Mucosa of stomach (tissue), 1 donor: ENCODE results near the gene B4GALT6.

Source experiments
- H3K27me3 ChIP-seq: one replicate; pipeline ENCODE4 v1.7.0; 2013; ENCODE audit warnings: mild to moderate bottlenecking, low read length; ENCODE audit not compliant: control insufficient read depth, insufficient read depth
- H3K36me3 ChIP-seq: one replicate; pipeline ENCODE4 v1.7.0; 2013; ENCODE audit warnings: low read length; ENCODE audit not compliant: control insufficient read depth, insufficient read depth
- H3K4me1 ChIP-seq: one replicate; pipeline ENCODE4 v1.7.0; 2013; ENCODE audit warnings: mild to moderate bottlenecking, low read length; ENCODE audit not compliant: control insufficient read depth, insufficient read depth
- H3K4me3 ChIP-seq: one replicate; pipeline ENCODE4 v1.7.0; 2013; ENCODE audit warnings: low read length
- H3K9ac ChIP-seq: one replicate; pipeline ENCODE4 v1.7.0; 2013; ENCODE audit warnings: mild to moderate bottlenecking, low read length, moderate library complexity
- H3K9me3 ChIP-seq: one replicate; pipeline ENCODE4 v1.7.0; 2013; ENCODE audit warnings: mild to moderate bottlenecking, low read length, moderate library complexity; ENCODE audit not compliant: control insufficient read depth
- donor health status: Pancreatic carcinoma.

Gene B4GALT6

DNA sequence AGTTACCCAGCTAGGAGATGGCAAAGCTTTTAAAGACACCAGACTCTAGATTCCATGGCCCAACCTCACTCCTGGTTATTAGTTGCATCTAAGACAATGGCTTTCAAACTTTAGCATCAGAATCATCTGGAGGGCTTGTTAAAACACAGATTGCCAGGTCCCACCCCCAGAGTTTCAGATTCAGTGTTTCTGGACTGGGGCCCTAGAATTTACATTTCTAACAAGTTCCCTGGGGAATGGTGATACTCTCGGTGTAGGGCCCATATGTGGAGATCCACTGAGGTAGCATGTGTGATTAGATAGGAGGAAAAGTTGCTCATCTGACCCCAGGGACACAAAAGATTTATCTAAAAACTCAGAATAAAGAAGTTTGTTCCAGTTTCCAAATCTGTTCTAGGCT, 107.2 kb downstream of the B4GALT6 start:
- no peaks in the 10 kb centered on the region for H3K4me1 ChIP-seq

DNA sequence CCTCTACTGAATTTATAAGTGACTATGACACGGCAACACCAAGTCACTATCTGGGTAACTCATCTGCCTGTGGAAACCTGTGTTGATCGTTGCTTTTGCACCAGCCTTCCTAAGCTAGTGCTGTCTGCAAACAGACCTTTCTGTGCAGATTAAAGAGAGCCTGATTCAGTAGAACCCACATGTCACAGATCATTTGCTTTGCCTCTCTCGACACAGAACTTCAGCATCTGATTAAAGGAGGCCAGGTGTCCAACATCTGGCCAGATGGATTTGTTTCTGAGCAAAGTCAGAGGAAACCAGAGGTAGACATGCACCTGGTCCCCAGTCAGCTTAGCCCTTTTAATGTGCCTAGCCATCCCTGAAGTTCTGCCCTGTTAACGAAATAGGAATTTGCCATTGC, 107.7 kb downstream of the B4GALT6 start:
- no peaks in the 10 kb centered on the region for H3K9me3 ChIP-seq
- no peaks in the 10 kb centered on the region for H3K36me3 ChIP-seq
- H3K4me1 ChIP-seq: no peaks in the 10 kb centered on the region
- H3K4me3 ChIP-seq: no peak overlapping the region
- H3K27me3 ChIP-seq: no peaks in the 10 kb centered on the region
- no peak overlapping the region for H3K9ac ChIP-seq

More for the DNA sequence above, 107.2 kb downstream of the B4GALT6 start:
- Histone ChIP-seq H3K36me3 (no peaks in the 10 kb centered on the region), H3K9ac (no peak overlapping the region), H3K9me3 (no peaks in the 10 kb centered on the region), H3K27me3 (no peaks in the 10 kb centered on the region), H3K4me3 (no peak overlapping the region)

DNA sequence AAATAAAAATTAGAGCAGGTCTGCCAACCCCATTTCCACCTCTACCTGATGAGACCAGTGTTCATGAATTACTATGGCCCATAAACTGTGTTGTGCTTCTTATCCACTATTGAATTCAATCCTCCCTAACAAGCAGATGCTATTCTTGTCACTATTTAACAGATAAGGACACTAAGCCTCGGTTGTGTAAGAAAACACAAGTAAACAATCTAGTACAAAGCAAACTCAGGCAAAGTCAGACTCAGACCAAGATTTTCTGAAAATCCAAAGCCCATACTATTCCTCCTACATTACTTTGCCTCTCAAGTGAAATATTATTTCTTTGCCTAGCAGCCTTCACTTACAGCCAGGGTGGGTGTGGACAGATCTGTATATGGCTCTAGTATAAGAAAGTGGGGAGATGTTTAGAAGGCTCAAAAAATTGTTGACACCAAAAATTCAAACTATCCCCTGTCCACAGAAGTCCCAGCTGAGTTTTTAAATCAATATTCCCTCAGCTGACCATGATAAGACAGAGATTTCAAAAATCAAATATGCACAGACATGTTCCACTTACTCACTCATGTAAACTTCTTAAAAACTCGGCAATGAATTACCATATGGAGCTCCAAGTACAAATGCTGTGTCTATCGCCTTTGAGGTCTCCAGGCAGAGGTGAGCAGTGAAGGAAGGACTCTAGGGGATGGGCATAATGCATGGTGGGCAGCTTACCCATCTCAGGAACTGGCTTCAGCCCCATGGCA, 108.7 kb downstream of the B4GALT6 start:
- no peaks in the 10 kb centered on the region for H3K4me1 ChIP-seq
- no peak overlapping the region for H3K4me3 ChIP-seq
- no peak overlapping the region for H3K9ac ChIP-seq
- no peaks in the 10 kb centered on the region for H3K36me3 ChIP-seq
- H3K9me3 ChIP-seq: no peaks in the 10 kb centered on the region
- H3K27me3 ChIP-seq: no peaks in the 10 kb centered on the region

DNA sequence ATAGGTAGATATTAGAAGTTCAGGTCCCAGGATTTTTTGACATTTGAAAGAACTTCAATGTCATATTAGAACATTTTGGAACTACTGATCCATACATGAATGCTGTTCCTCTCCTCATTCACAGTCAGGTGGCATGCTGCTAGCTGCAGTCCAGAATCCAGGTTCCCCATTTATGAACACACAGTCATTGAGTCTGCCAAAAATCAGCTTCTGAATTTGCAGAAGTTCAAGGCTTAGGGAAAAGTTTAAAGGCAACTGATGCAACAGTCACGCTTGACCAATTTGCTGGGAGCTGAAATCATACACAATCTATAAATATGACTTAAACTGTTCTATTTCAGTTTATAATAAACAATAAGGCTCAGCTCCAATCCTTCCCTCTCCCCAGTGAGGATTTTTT, 110.0 kb downstream of the B4GALT6 start:
- no peaks in the 10 kb centered on the region for H3K9me3 ChIP-seq
- H3K9ac ChIP-seq: no peak overlapping the region
- H3K36me3 ChIP-seq: no peaks in the 10 kb centered on the region
- no peaks in the 10 kb centered on the region for H3K27me3 ChIP-seq
- H3K4me1 ChIP-seq: no peaks in the 10 kb centered on the region
- H3K4me3 ChIP-seq: no peak overlapping the region
